Fibroblast of lung (primary cell): ENCODE measurements around the gene CHST8. TPM values are rescaled to one million over a fixed set of nuclear protein-coding genes. Genes with fewer than 3 reads are reported as not detected.

ENCODE experiments used
- DNase-seq, 2 donors: peaks; one replicate each; pipeline versions ENCODE4 v3.0.0 to v3.0.0-alpha.2; 2010; ENCODE audit warnings: low read depth in 2 of 2
- H2AFZ ChIP-seq: 2 replicates; pipeline ENCODE4 v1.5.1; 2012; ENCODE audit warnings: low read length, control low read depth, inconsistent platforms
- H3K27ac ChIP-seq: 2 replicates; pipeline ENCODE4 v1.5.1; 2011; ENCODE audit warnings: low read length, control low read depth; ENCODE audit not compliant: insufficient read depth
- H3K27me3 ChIP-seq: 2 replicates; pipeline ENCODE4 v1.5.1; 2011; ENCODE audit warnings: mild to moderate bottlenecking, low read length; ENCODE audit not compliant: control insufficient read depth, insufficient read depth
- H3K36me3 ChIP-seq: 2 replicates; pipeline ENCODE4 v1.5.1; 2011; ENCODE audit warnings: low read length; ENCODE audit not compliant: control insufficient read depth, insufficient read depth
- H3K4me1 ChIP-seq: 2 replicates; pipeline ENCODE4 v1.5.1; 2011; ENCODE audit warnings: low read length; ENCODE audit not compliant: control insufficient read depth, insufficient read depth; ENCODE audit errors: extremely low read depth
- H3K4me2 ChIP-seq: 2 replicates; pipeline ENCODE4 v1.5.1; 2011; ENCODE audit warnings: low read length, control low read depth; ENCODE audit not compliant: insufficient read depth; ENCODE audit errors: extremely low read depth
- H3K4me3 ChIP-seq, 4 experiments: fragments of 200-600 bp in 1 of 4; sonication (generic) in 1 of 4; replicated peaks in 1 of 4; 2 replicates each; pipeline ENCODE4 v1.5.1; 2011 to 2016; ENCODE audit warnings: low read length in 4 of 4, low read depth in 3 of 4, mild to moderate bottlenecking in 3 of 4, control low read depth in 2 of 4, inconsistent platforms in 1 of 4, mixed read lengths in 1 of 4; ENCODE audit not compliant: insufficient read depth in 1 of 4; ENCODE audit errors: control extremely low read depth in 1 of 4
- H3K79me2 ChIP-seq: 2 replicates; pipeline ENCODE4 v1.5.1; 2012; ENCODE audit warnings: mild to moderate bottlenecking, low read length, inconsistent platforms; ENCODE audit not compliant: control insufficient read depth, insufficient read depth
- H3K9ac ChIP-seq: 2 replicates; pipeline ENCODE4 v1.5.1; 2011; ENCODE audit warnings: mild to moderate bottlenecking, low read length, control low read depth; ENCODE audit not compliant: insufficient read depth
- H3K9me3 ChIP-seq: 2 replicates; pipeline ENCODE4 v1.5.1; 2012; ENCODE audit warnings: low read depth, low read length; ENCODE audit not compliant: control insufficient read depth, insufficient read depth
- H4K20me1 ChIP-seq: 2 replicates; pipeline ENCODE4 v1.5.1; 2011; ENCODE audit warnings: low read length; ENCODE audit not compliant: control insufficient read depth, insufficient read depth; ENCODE audit errors: extremely low read depth
- EZH2 ChIP-seq: IDR thresholded peaks from 2 replicates; pipeline ENCODE4 v1.5.1; 2012; ENCODE audit warnings: low read length, control low read depth, mild to moderate bottlenecking; ENCODE audit errors: missing control alignments
- polyA plus RNA-seq, 2 donors: library from polyadenylated mRNA; depleted of rRNA in 1 of 2; stranded (reverse) in 1 of 2; unstranded in 1 of 2; fragments of >200 nt; gene quantifications; 2 replicates each; pipeline ENCODE4 v1.2.1, GENCODE V29; 2011 to 2012; ENCODE audit warnings: missing spikeins in 1 of 2
- total RNA-seq: library from RNA; depleted of rRNA; stranded (reverse); fragments of >200 nt; gene quantifications from 2 replicates; pipeline ENCODE4 v1.2.1, GENCODE V29; 2014
- TF ChIP-seq, protein P1 (sequence below), 2 donors: IDR thresholded peaks in 1 of 2; conservative IDR thresholded peaks in 1 of 2; 1 replicate in 1 of 2; 2 replicates in 1 of 2; pipeline ENCODE4 v1.5.1; 2011 to 2012; ENCODE audit warnings: low read length in 2 of 2, control low read depth in 1 of 2, inconsistent platforms in 1 of 2, low read depth in 1 of 2, mild to moderate bottlenecking in 1 of 2

CHST8 gene
- total and polyA plus RNA-seq, 2 donors (not counting 1 experiment from before 2014, with no cell fraction given): not detected

- Histone ChIP-seq H3K9me3 (no peaks in the 10 kb centered on the region), H3K27me3 (no peaks in the 10 kb centered on the region), H3K4me2 (no peak overlapping the region), H2AFZ (no peak overlapping the region), H3K4me1 (no peaks in the 10 kb centered on the region), H3K79me2 (no peaks in the 10 kb centered on the region), H3K36me3 (no peaks in the 10 kb centered on the region), H3K27ac (no peak overlapping the region), H4K20me1 (no peaks in the 10 kb centered on the region), H3K9ac (no peak overlapping the region), H3K4me3 (no peak overlapping the region)
- TF ChIP-seq, protein P1, sequence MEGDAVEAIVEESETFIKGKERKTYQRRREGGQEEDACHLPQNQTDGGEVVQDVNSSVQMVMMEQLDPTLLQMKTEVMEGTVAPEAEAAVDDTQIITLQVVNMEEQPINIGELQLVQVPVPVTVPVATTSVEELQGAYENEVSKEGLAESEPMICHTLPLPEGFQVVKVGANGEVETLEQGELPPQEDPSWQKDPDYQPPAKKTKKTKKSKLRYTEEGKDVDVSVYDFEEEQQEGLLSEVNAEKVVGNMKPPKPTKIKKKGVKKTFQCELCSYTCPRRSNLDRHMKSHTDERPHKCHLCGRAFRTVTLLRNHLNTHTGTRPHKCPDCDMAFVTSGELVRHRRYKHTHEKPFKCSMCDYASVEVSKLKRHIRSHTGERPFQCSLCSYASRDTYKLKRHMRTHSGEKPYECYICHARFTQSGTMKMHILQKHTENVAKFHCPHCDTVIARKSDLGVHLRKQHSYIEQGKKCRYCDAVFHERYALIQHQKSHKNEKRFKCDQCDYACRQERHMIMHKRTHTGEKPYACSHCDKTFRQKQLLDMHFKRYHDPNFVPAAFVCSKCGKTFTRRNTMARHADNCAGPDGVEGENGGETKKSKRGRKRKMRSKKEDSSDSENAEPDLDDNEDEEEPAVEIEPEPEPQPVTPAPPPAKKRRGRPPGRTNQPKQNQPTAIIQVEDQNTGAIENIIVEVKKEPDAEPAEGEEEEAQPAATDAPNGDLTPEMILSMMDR (conservative IDR thresholded peaks at IDR 0.05 in 1 of 2, IDR thresholded peaks at IDR 0.05 in 1 of 2; ENCODE audit: low read depth in 1 of 2, low read length in 2 of 2): no peak
- DNase-seq: no peak
Observed at GRCh38 chr19:33630880-33631608, 9.3 kb downstream of the CHST8 start.

DNA sequence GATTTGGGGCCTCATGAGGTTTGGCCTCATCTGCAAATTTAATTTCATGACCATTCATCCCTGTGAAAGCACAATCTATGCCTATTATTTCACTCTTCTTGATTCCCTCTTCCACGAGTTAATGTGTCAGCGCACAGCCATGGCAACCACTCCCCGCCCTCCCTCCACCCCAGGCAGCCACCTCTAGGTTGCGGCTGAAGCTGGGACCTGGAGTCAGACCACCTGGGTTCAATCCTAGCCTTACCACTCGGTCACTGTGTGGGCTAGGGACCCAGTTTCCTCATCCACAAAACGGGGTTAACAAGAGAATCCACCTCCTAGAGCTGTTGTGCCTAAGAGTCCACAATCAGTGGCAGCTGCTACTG lies 9.8 kb downstream of the CHST8 start:
- H3K27ac ChIP-seq: no peak overlapping the region
- H3K36me3 ChIP-seq: no peaks in the 10 kb centered on the region
- H3K79me2 ChIP-seq: no peaks in the 10 kb centered on the region
- H3K9ac ChIP-seq: no peak overlapping the region
- no peak overlapping the region for H2AFZ ChIP-seq
- DNase-seq: no peak
- no peaks in the 10 kb centered on the region for H4K20me1 ChIP-seq
- H3K27me3 ChIP-seq: no peaks in the 10 kb centered on the region
- TF ChIP-seq, protein P1 (conservative IDR thresholded peaks at IDR 0.05 in 1 of 2, IDR thresholded peaks at IDR 0.05 in 1 of 2; ENCODE audit: low read depth in 1 of 2, low read length in 2 of 2): no peak
- no peak for TF ChIP-seq EZH2
- H3K9me3 ChIP-seq: no peaks in the 10 kb centered on the region
- no peak overlapping the region for H3K4me3 ChIP-seq
- no peaks in the 10 kb centered on the region for H3K4me1 ChIP-seq
- no peak overlapping the region for H3K4me2 ChIP-seq

DNA sequence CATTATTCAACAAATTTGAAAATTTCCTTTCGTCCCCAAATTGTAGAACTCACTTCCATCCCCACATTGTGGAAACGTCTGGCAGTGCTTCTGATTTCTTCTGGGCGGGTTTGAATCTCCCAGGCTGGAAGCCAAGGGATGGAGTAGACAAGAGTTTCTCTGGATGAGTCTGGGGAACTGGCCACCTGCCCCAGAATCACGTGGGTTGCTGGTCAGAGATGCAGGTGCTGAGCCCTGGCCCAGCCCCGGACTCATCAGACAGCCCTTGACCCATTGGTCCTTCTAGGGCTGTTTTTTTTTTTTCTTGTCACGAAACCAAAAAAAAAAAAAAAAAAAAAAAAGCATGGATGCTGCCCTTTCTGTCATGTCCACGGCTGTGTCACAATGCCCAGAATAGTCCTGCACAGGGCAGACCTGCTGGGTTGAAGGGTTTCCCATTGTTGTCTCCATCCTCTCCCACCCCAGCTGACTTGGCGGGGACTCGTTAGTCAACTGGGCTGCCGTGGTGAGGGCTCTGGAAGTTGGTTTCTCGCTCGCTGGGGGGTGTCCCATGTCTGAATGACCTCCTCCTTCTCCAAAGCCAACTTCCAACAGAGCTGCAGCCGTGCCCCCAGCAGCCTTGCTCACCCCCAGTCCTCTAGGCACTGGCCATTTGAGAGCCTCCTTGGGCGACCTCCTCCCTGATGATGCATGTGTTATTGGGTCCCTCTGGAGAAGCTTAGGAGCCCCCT lies 12.8 kb downstream of the CHST8 start:
- TF ChIP-seq, protein P1 (conservative IDR thresholded peaks at IDR 0.05 in 1 of 2, IDR thresholded peaks at IDR 0.05 in 1 of 2; ENCODE audit: low read depth in 1 of 2, low read length in 2 of 2): no peak
- TF ChIP-seq EZH2: no peak
- no peak overlapping the region for H3K4me3 ChIP-seq
- no peaks in the 10 kb centered on the region for H3K79me2 ChIP-seq
- no peak overlapping the region for H3K4me2 ChIP-seq
- H3K36me3 ChIP-seq: no peaks in the 10 kb centered on the region
- no peaks in the 10 kb centered on the region for H3K27me3 ChIP-seq
- H3K9me3 ChIP-seq: no peaks in the 10 kb centered on the region
- H2AFZ ChIP-seq: no peak overlapping the region
- no peak overlapping the region for H3K9ac ChIP-seq
- no peaks in the 10 kb centered on the region for H3K4me1 ChIP-seq
- no peaks in the 10 kb centered on the region for H4K20me1 ChIP-seq
- H3K27ac ChIP-seq: no peak overlapping the region
- DNase-seq: no peak
